Embryonic facial prominence (tissue), 1 donor: Measurements from ENCODE around the gene RBMS1.

Experiments used
- DNase-seq: peaks from one replicate; pipeline ENCODE4 v3.0.0-alpha.2; 2016; ENCODE audit errors: extremely low spot score

RBMS1 gene, protein sequence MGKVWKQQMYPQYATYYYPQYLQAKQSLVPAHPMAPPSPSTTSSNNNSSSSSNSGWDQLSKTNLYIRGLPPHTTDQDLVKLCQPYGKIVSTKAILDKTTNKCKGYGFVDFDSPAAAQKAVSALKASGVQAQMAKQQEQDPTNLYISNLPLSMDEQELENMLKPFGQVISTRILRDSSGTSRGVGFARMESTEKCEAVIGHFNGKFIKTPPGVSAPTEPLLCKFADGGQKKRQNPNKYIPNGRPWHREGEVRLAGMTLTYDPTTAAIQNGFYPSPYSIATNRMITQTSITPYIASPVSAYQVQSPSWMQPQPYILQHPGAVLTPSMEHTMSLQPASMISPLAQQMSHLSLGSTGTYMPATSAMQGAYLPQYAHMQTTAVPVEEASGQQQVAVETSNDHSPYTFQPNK

DNA sequence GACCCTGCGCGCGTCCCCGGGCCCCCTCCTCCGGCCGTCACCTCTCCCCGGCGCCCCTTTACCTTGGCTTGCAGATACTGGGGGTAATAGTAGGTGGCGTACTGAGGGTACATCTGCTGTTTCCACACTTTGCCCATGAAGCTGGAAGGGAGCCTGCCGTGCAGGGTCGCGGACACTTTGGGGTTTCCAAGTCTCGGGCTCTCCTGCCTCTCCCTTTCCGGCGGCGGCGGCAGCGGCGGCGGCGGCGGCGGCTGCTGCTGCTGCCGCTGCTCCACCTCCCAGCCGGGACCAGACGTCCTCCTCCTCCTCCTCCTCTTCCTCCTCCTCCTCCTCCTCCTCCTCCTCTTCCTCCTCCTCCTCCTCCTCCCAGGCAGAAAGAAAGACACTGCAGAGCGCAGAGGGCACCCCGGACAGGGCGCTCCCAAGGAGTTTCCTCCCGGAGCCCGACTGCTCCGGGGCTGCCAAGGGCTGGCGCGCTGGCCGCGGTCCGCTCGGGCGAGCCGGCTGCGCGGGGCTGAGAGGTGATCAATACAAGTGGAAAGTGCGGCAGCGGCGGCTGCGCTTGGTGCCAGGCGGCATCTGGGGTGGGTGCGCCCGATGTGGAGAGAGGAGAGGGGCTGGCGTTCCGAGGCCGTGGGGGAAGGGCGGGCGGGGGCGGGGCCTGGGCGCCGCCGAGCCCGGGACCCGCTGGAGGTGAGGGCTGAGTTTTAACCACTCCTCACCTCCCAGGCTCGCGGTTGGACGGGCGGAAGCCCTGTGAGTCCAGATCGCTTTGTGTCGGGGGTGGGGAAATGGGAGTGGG, at the start of gene RBMS1:
Gene RBMS1 (minus strand): TSS at position 581 of the 802 bp plus-strand sequence. CDS start 444 bp downstream, at position 137.
- DNase-seq = peak; percentile 70

DNA sequence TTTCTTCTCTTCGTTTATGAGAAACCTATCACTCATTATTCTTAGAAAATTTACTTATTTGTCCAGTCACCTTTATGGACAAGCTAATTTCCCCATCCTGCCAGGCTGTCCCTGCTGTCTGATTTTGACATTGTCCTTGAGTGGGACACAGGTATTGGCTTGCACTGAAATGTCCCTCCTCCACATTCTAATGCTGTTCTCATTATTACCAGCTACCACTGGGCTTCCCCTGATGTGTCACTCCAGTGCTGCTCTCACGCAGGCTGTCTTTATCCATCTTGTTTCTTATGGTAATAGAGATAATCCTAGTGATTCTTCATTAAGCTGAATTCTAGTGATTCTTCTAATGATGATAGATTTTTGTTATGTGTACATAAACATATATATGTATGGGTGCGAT, 48.1 kb upstream of the RBMS1 start:
- DNase-seq = no peak

DNA sequence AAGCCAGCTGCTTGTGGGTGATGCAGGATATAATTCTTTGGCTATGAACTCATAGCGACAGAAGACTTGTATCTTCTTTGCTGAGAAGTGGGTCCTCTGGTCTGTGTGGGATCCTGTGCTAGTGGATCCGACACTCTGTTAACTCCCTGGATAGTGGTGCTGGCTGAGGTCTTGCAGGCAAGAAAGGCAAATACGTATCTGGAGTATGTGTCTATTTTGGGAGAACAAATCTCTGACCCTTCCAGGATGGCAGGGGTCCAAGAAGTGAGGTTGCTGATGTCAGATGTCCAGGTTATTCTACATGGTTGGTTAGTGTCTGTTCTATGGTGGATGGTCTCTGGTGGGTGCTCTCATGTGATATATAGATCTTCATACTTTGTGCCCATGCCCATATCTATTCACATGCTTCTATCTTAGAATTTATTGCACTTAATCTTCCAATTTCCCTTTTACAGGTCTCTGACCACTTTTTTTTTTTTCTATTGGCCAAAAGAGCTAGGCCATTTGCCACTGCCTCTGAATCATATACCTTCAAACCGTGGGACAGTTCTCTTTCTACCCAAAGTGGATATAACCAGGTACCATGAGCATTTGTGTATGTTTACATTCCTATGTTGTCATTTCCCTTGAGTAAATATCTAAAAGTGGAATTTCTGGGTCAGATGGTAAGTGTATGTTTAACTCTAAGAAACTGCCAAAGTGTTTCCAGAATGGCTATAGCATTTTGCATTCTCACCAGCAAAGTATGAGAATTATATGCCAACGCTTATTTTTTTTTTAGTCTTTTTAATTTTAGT, 45.1 kb upstream of the RBMS1 start:
- no peak for DNase-seq

DNA sequence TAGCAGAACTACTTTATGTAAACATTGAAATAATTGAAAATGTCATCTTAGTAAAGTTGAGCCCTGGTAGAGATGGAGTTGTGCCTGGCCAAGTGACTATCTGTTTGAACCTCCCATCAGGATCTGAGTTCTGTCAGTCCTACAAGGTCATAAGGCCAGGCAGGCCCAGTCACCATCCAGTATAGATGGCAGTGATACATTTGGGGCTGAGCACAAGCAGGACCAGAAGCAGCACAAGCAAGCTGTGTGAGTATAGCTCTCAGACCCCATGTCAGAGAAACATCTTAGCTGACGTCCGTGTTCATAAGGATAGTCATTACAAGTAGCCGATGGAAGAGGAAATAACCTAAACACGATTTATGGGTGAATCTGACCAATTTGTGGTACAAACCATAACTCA, 44.5 kb upstream of the RBMS1 start:
- DNase-seq = no peak

DNA sequence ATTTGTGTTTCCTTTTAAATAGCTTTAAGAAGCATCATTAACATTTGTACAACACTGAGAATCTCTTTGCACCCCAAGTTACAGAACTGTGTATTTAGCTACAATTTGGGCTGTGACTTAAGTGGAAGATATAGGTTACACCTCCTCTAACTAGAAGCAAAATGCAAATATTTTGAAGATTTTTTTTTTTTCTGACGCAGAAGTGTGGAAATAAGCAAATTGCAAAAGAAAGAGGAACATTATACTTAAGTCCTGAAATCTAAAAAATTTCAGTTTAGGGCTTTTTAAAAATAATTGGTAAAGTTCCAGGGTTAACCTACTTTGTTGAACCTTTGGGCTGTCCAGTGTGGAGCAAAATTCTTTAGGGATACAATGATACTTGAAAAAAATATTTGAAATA, 41.4 kb upstream of the RBMS1 start:
- no peak for DNase-seq

DNA sequence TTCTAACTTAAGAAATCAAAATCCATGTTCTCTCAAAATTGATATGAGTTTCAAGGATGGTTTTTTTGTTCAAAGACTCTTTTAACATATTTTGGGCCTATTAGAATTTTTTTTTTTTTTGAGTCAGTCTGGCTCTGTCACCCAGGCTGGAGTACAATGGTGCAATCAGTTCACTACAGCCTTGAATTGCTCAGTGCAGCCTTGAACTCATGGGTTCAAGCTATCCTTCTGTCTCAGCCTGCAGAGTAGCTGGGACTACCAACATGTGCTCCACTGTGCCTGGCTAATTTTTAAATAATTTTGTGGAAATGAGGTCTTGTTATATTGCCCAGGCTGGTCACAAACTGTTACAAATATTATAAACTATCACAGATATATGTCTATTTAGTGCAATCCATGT, 40.6 kb upstream of the RBMS1 start:
- no peak for DNase-seq

DNA sequence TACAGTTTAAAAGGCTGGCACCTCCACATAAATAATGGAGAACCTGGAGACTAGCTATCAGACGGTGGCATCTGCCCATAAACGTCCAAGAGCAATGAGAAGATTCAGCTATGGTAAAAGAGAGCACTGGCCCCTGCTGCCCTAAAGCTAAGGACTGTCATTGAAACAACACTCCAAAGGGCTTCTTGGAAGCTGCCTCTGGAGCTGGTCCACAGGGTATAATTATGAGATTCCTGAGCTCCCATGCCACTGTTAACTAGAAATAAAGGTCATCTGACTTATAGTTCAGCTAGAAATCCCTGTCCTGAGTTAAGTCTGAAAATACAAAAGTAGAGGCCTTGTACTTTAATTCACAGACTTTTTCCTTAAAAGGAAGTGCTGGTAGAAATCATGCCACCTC, 39.9 kb upstream of the RBMS1 start:
- DNase-seq = no peak

DNA sequence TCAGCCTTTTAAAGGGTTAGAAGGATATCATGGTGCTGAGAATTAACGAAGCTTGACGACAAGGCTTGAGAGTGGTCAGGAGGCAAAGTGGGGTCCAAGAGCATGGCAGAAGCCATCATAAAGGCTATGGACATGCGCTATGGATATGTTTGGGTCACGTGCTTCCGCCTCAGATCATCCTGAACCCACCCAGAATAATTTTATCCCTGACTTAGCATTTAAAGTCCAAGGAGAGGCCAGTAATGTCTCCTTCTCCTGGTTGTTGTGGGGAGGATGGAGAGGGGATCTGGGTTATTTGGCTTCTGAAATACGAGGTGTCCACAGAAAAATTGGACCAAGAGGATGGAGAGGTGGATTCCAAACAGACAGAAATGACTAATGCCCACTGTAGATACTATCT, 38.8 kb upstream of the RBMS1 start:
- no peak for DNase-seq

DNA sequence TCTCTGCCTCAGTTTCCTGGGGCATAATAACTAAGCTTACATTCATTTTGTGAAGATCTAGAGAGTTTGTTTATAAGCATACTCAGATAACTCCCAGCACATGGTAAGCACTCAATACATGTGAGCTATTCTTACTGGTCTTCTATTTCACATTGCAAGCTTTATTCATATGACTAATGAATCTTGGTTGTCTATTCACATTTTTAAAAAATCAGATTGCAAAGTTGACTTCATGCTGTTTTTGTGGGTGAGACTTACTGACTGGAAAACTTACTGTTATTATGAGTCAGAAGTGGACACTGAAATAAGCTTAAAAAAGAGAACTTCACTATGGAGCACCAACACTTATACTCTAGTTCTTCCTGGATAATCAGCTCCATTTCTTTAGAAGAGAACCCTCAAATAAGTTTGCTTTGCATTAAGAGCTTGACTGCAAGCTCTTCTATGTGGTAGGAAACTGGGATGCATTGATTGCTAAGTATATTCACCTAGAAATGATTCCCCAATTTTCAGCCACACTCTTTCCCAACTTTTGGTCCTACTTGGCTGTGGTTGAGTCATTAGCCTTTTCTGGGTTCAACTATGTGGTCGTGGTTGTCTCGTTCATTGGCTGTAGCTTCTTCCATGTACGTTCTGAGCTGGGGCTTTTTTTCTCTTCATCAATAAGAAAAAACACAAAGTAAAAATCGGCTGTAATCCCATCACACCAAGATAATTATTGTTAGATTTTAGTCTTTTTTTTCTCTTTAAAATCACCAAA, 29.5 kb upstream of the RBMS1 start:
- no peak for DNase-seq

DNA sequence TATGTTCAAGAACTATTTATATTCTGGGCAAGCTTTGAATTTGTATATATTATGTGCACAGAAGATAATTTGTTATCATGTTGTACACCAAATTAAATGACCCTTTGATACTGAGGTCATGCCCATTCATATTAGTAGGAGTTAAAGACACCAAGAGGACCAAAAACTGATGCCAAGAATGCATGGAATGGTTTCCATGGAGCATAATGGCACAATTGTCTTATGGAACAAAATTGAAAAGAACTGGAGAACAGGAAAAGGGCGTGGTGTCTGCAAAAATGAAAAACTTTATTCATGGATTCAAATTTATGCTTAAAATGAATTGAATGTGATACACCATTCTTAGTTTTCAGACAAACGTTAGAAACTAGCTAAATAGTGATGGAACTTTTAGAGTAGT, 24.1 kb upstream of the RBMS1 start:
- no peak for DNase-seq

DNA sequence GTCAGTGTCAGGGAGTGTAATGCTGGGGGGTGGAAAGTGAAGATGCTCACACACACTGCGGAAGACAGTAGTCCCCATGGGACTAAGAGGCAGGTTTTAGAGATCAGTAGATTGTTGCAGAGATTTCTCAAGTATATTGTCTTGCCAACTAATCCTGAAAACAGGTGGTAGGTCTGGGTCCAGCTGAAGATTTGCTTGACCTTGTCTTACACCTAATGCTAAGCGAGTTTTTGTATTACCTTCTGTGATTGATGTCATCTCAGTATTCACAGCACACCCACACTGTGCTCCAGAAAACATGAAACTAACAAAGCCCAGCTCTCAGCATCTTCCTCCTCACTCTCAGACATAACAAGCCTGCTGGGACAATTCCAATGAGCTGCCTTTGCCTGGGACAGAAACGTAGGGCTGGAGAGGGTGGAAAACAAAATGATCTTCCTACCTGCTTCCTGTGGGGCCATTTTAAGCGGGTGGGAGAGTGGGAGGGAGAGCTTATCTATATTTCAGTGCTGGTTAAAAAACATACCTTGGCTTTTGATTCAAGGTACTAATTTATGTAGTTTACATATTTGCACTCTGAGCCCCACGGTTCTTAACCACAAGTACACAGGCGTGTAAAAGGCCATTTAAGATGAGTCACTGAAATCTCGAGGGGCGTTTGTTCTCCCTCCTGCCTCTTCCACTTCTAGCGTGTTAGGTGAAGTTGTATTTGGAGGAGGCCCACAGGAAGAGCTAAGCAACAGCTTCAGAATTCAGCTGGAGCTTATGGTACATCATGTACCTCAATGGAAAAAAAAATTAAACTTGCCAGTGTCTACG, 23.1 kb upstream of the RBMS1 start:
- DNase-seq = no peak

DNA sequence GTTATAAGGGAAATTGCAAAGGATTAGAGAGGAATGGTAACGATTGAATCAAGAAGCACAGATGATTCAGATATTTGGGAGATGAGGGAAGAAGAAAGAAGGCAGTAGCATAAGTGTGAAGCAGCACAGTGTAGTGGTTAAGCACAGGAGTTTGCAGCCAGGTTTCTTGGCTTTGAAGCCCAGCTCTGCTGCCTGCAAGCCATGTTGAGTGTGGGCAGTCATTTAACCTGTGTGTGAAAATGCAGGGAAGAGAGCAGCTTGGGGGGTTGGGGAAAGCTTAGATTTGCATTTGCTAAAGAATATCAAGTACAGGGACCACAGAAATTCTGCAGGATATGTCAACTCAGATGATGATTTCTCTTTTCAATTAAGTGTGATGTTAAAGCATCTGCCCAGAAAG, 21.5 kb upstream of the RBMS1 start:
- no peak for DNase-seq

DNA sequence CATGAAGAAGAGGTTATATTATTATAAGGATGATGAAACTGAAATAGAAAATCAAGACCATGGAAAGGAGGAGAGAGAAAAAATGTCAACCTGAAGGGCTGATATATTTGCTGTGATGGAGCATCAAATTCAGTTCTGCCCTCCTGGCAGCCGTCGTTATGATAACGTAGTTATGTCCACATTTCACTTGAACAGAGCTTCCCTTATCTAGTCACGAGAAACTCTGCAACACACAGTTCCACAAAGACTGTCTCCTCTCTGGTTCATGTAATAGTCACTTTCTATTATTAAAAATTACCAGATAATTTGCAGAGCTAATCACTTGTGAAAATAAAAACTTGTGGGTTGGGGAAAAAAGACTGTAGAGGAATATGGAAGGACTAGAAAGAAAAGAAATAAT, 19.5 kb upstream of the RBMS1 start:
- no peak for DNase-seq

DNA sequence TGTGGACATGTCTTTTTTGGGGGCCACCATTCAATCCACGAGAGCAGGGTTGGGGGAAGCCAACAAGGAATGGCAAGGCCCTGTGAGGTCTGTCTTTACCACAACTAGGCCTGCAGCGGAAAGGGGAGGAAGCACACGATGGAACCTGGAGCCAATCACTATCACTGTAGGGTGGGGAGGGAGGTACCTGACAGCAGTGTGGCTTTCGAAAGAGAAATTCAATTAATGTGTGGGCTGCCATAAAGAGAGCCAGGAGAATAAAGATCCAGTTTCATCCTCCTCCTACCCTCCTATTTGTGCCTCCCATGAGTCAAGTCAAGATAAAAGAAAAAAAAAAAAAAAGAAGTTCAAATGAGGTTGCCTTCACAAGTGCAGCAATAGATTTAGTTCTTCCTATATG, 18.9 kb upstream of the RBMS1 start:
- no peak for DNase-seq

DNA sequence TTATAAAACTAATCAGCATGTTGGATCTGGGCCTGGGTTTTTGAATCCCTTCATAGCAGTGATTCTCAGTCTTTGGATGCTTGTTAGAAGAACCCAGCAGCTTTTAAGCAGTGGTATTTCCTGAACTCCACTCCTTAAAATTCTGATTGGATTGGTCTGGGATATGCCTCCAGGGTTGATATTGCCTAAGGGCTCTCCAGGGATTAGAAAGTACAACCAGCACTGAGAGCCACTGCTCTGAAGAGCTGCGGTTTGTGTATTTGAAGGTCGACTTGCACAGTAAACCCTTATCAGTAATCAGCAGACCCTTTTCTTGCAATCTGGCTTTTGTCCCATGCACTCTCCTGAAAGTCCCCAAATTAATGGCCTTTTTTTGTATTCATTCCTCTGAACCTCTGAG, 17.0 kb upstream of the RBMS1 start:
- no peak for DNase-seq

DNA sequence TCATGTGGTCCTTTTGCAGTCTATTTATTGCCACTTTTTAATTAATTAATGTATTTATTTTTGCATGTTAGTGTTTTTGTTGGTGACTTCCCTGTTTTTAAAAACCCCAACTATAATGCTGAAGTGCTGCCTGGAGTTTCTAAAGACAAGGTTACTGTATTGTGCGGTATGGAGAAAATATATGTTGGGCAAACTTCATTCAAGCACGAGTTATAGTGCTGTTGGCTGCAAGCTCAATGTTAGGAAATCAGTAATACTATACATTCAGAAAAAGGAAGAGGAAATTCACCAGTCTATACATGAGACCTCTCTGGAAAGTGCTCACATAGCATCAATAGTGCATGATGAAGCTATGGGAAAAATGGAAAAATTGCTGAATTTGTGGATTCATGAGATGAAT, 15.4 kb upstream of the RBMS1 start:
- DNase-seq = no peak

DNA sequence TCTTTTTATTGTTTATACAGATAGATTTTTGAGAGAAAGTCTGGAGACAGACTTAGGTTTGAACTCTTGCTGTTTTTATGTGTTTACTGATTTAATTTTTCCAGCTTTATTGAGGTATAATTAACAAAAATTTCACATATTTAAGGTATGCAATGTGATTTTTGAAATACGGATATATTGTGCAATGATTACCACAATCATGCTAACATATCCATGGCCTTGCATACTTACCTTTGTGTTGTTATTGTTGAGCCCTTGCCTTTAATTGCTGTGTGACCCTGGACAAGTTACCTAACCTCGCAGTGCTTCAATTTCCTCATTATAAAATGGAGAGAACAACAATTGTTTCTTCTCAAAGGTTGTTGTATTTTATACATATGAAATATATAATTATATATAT, 13.9 kb upstream of the RBMS1 start:
- no peak for DNase-seq

DNA sequence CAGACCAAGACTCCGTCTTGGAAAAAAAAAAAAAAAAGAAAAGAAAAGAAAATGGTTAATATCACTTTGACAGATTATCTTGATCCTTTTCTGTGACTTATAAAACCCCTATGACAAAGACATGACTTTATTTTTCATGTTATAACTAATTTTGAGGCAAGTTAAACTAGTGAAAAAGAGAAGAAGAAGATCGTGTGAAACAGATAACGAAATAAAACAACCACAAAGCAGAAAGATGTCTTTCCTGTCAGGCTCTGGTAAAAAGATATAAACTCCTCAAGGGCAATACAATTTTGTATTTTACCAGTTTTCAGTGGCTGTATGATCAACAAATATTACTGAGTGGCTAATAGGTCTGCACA, 13.4 kb upstream of the RBMS1 start:
- no peak for DNase-seq

DNA sequence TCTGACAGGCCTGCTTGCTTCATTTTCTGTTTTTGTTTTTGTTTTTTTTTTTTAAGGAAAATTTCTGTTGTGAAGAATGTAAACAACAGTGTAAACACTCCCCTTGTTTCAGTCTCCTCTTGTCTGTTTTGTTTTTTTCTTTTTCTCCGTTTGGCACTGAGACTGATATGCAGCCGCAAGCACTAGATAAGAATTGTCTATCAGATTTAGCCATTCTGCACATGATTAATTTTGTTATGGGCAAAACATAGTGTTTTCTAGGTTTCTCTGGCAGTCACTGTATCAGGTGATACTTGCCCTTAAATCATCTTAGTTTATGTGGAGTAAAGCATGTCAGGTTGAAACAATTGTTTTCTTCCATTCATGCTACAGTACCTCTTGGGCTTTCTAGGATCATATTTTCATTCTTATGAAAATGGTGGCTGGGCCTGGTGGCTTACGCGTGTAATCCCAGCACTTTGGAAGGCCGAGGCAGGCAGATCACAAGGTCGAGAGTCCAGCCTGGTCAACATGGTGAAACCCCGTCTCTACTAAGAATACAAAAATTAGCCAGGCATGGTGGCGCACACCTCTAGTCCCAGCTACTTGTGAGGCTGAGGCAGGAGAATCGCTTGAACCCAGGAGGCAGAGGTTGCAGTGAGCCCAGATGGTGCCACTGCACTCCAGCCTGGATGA, 12.9 kb upstream of the RBMS1 start:
- DNase-seq = no peak

DNA sequence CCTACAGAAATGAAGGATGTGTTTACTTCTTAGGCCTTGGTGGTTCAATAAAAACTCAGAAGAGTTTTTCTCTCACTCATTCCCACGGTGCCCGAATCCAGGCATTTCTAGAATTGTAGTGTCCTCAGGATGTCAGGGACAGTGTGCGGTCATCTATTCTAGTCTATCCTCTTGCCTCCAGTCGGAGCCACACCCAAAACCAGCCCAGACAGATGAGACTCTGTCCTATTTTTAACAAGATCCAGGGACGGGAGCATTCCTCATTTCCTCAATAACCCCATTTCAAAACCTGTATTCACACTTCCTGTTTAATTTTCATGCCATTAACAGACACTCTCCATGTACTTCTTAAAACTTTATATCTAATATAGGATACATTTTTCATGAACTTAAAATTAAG, 11.6 kb upstream of the RBMS1 start:
- DNase-seq = no peak
